Right ventricle myocardium inferior (tissue), 1 donor: ENCODE results near the gene MAPRE2. TPM values are rescaled to one million over a fixed set of nuclear protein-coding genes. Genes with fewer than 3 reads are reported as not detected.
"Not testable (repeated sequence)": the region's sequence is repeated elsewhere in the genome, so short reads cannot be mapped to it uniquely, and the experiment has no call there.

Source experiments
- ATAC-seq: fragments of 200-7000 bp; cut with Tn5 transposase; one replicate; pipeline ENCODE4 v1.9.1; 2020; ENCODE audit warnings: mild to moderate bottlenecking, moderate library complexity
- DNase-seq: peaks from one replicate; pipeline ENCODE4 v3.0.0; 2021; ENCODE audit errors: missing footprints
- intact Hi-C: fragments of 100-400 bp; cut with DNase I; formaldehyde crosslinking; loops from one replicate; pipeline ENCODE4 v1.11.0; 2022
- total RNA-seq: library from RNA; stranded (reverse); fragmentation: NEBNext Ultra II Directional; extraction: Animal tissue kit (Norgen Biotek cat#: 25700); gene quantifications from one replicate; pipeline ENCODE4 v1.2.1, GENCODE V29; 2021
- donor health status: DM: no; HTN: yes; CAD: no; lungs with severe emphysema.

MAPRE2 gene
- total RNA-seq, 1 donor from 2014 or later = 112 TPM

GRCh38 chr18:35106845-35107148 is 65.6 kb downstream of the MAPRE2 start:
- no peak for DNase-seq
- intact Hi-C loops = no loop called here
- no peak for ATAC-seq

- no peak for ATAC-seq
Observed at GRCh38 chr18:35107216-35107615, 66.0 kb downstream of the MAPRE2 start.

GRCh38 chr18:35108088-35108487 is 66.9 kb downstream of the MAPRE2 start:
- ATAC-seq, DNase-seq, intact Hi-C loops: not testable (repeated sequence)

More at GRCh38 chr18:35107216-35107615, 66.0 kb downstream of the MAPRE2 start:
- DNase-seq = no peak
- intact Hi-C loops = no loop called here

- ATAC-seq = no peak
- intact Hi-C loops = no loop called here
- no peak for DNase-seq
Observed at GRCh38 chr18:35110059-35110458, 68.8 kb downstream of the MAPRE2 start.

GRCh38 chr18:35110554-35111485 is 69.6 kb downstream of the MAPRE2 start:
- DNase-seq (no peak), ATAC-seq (no peak)
- intact Hi-C loops = no loop called here

GRCh38 chr18:35112696-35113095 is 71.5 kb downstream of the MAPRE2 start:
- intact Hi-C loops = no loop called here
- no peak for DNase-seq
- no peak for ATAC-seq

GRCh38 chr18:35114305-35114704 is 73.1 kb downstream of the MAPRE2 start:
- intact Hi-C loops = no loop called here
- no peak for DNase-seq
- no peak for ATAC-seq

GRCh38 chr18:35116784-35117318 is 75.6 kb downstream of the MAPRE2 start:
- DNase-seq (no peak), ATAC-seq (no peak)

GRCh38 chr18:35117372-35117771 is 76.2 kb downstream of the MAPRE2 start:
- DNase-seq = no peak
- no peak for ATAC-seq
- intact Hi-C loops = no loop called here

More at GRCh38 chr18:35116784-35117318, 75.6 kb downstream of the MAPRE2 start:
- intact Hi-C loops = no loop called here

- DNase-seq (no peak), ATAC-seq (peak; percentile 84)
- intact Hi-C loops = loop anchor here (2.0 kb wide), 1 partner anchor 75 kb away; no protein-coding TSS in a partner anchor
Observed at GRCh38 chr18:35117951-35118411, 76.8 kb downstream of the MAPRE2 start.

- intact Hi-C loops = loop anchor here (2.0 kb wide), 1 partner anchor 76 kb away; no protein-coding TSS in a partner anchor
- ATAC-seq = peak; percentile 18
- DNase-seq = no peak
Observed at GRCh38 chr18:35118641-35119040, 77.4 kb downstream of the MAPRE2 start.

GRCh38 chr18:35121038-35121437 is 79.8 kb downstream of the MAPRE2 start:
- ATAC-seq (no peak), DNase-seq (no peak)
- intact Hi-C loops = loop anchor here (10.0 kb wide), 1 partner anchor 46 kb away; no protein-coding TSS in a partner anchor

- ATAC-seq (no peak), DNase-seq (no peak)
- intact Hi-C loops = loop anchor here (10.0 kb wide), 1 partner anchor 47 kb away; no protein-coding TSS in a partner anchor
Observed at GRCh38 chr18:35121531-35121930, 80.3 kb downstream of the MAPRE2 start.

- ATAC-seq (no peak), DNase-seq (no peak)
- intact Hi-C loops = loop anchor here (10.0 kb wide), 1 partner anchor 48 kb away; no protein-coding TSS in a partner anchor
Observed at GRCh38 chr18:35122586-35123224, 81.5 kb downstream of the MAPRE2 start.

- intact Hi-C loops = loop anchor here (10.0 kb wide), 1 partner anchor 49 kb away; no protein-coding TSS in a partner anchor
- ATAC-seq = no peak
Observed at GRCh38 chr18:35123811-35124210, 82.6 kb downstream of the MAPRE2 start.

GRCh38 chr18:35127201-35127600 is 86.0 kb downstream of the MAPRE2 start:
- ATAC-seq (no peak), DNase-seq (no peak)
- intact Hi-C loops = loop anchor here (10.0 kb wide), 1 partner anchor 52 kb away; no protein-coding TSS in a partner anchor

More at GRCh38 chr18:35123811-35124210, 82.6 kb downstream of the MAPRE2 start:
- no peak for DNase-seq

GRCh38 chr18:35128675-35129074 is 87.5 kb downstream of the MAPRE2 start:
- intact Hi-C loops = loop anchor here (10.0 kb wide), 1 partner anchor 54 kb away; no protein-coding TSS in a partner anchor
- DNase-seq = no peak
- ATAC-seq = no peak

GRCh38 chr18:35130236-35130635 is 89.0 kb downstream of the MAPRE2 start:
- intact Hi-C loops = no loop called here
- DNase-seq (no peak), ATAC-seq (no peak)

GRCh38 chr18:35131387-35132020 is 90.3 kb downstream of the MAPRE2 start:
- ATAC-seq (no peak), DNase-seq (no peak)
- intact Hi-C loops = no loop called here
